GM19193 (cell line): Measurements from ENCODE around the gene CSMD2.

Experiments
- POLR2A ChIP-seq: IDR thresholded peaks from 4 replicates; pipeline ENCODE4 v1.6.1; 2011; ENCODE audit not compliant: insufficient read depth, insufficient read length; ENCODE audit errors: extremely low read depth

The CSMD2 gene

DNA sequence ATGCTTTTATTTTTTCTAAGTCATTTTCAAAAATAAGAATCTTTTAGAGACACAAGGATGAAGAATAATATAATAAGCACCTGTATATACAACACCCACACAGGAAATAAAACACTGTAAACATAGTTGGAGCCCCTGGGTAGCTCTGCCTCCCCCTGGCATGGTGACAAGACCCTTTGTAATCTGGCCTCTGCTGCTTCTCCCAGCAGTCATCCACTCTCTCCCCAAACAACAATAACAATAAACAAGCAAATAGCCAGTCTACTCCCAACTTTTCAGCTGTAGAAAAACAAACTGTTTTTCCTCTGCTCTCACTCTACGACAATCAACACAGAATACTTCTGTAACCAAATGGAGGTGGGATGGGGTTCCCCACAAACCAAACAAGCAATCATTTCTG, 110.1 kb downstream of the CSMD2 start:
- no peak for TF ChIP-seq POLR2A

DNA sequence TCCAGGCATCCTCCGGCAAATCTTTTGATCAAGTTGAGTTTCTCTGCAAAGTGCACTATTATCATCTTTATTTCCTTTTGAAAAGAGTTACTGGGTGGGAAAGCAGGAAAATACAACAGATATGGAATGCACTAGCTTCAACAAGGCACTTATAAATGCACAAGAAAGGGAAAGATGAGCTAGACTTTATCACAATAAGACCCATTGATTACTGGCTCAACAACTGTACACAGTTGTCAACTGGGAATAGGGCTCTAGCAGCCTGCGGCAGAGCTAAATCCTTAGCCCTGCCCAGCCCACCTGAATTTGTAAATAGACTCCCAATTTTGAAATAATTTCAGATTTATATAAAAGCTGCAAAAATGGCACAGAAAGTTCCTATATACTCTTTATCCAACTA, 111.4 kb downstream of the CSMD2 start:
- no peak for TF ChIP-seq POLR2A

DNA sequence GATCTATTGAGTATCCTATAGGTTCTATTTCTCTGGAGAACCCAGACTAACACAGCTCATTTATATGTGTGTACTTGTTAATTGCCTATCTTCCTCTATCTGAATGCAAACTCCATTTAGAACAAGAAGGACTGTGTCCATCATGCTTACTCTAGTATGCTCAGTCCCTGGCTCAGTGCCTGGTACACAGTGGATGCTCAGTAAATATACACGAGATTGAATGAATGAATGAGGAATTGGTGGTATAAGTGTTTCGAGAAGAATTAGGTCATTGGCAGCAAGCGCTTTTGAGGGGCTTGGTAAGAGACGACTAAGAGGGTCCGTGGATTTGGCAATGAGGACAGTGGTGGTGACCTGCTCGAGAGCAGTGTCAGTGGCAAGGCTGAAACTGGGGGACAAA, 112.5 kb downstream of the CSMD2 start:
- TF ChIP-seq POLR2A: no peak

DNA sequence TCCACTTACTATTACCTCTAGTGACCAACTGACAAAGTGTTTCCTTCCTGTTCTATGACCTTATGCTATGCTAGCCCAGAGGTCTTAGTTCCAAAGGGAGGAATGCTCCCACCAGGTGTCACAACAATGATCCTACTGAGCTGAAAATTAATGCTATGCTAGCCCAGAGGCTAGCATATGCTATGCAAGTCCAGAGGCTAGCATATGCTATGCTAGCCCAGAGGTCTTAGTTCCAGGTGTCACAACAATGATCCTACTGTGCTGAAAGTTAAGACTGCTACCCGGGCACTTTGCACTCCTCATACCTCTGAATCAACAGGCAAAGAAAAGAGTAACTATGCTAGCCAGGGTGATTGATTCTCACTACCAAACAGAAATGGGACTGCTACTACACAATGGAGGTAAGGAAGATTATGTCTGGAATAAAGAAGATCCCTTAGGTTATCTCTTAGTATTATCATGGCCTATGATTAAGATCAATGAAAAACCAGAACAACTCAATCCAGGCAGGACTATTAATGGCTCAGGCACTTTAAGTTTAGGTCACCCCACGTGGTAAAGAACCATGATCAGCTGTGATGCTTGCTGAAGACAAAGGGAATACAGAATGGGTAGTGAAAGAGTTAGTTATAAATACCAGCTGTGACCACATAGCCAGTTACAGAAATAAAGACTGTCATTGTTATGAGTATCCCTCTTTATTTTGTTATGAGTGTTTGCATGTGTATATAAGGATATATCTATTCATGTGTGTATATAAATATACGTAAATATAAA, 114.1 kb downstream of the CSMD2 start:
- no peak for TF ChIP-seq POLR2A

DNA sequence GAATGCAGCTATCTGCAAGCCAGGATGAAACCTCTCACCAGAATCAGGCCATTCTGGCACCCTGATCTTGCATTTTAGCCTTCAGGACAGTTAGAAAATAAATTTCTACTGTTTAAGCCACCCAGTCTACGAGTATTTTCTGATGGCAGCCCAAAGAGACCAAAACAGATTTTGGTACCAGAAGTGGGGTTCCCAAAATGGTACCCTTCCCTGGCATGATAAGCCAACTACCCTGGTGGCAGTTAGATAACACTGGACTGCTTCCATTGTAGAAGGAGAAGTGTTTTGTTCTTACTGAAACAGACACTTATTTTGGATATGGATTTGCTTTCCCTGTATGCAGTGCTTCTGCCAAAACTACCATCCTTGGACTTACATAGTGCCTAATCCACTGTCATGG, 115.0 kb downstream of the CSMD2 start:
- no peak for TF ChIP-seq POLR2A

DNA sequence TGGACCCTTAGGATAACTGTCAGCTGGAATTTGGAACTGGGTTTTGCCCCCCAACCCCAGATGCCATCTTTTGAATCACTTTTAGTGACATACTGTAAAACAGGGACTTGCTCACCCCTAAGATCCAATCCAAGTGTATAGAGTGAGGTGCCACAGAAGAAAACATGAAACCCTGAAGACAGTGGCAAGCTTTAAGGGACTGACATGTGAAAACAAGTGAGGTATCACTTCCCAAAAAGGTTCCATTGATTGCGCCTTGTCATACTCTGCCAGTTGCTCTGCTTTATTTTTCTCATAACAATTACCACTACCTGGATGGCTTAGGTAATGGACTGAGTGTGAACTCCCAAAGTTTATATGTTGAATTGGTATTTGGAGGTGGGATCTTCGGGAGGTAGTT, 115.6 kb downstream of the CSMD2 start:
- TF ChIP-seq POLR2A: no peak

DNA sequence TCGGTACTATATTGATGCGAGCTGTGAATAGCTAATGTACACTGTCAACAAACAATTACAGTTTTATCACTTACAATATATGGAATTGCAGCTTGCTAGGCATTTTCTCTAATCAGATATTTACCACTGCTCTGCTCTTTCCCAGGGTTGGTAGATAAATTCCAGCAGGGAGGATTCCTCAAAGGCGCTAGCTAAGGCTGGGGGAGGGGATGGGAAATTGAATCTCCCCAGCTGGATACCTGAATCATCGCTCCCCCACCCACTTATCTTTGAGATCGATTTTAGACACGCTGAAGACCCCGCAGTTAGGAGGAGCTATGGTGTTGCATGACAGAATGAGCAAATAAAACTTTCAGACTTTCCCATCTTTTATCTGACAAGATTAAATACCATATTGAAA, 127.2 kb downstream of the CSMD2 start:
- TF ChIP-seq POLR2A: no peak

DNA sequence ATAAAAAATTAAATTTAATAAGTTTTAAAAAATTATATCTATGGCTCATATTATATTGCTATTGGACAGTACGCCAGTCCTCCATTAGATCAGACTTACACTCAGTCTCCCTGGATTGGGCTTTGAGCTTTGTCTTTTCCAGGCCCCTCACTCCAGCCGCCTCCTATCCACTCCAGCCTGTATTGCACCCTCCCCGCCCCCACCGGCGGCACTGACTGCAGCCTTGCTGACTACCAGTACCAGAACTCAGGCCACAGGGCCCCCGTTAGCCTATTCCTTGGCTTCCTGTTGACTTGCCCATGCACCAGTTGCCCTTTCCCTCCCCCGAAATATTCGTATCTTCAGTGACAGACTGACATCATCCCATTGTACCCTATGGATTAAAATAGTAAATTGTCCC, 127.9 kb downstream of the CSMD2 start:
- TF ChIP-seq POLR2A: no peak

DNA sequence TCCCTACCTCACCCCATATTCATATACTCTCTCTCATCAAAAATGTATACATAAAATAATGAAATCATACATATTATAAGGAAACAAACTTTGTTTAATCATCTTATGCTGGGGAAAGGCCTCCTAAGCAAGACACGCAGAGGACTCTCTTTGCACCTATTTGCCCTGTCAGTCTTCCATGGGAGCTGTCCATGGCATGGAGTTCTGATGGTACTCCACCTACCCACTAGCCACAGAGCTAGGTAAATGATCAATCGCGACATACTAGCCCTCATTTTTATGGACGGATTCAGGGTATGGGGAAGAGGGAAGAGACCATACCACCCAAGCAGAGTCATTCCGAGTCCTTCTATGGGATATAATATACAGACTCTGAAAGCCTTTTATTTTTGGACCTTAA, 131.0 kb downstream of the CSMD2 start:
- no peak for TF ChIP-seq POLR2A

DNA sequence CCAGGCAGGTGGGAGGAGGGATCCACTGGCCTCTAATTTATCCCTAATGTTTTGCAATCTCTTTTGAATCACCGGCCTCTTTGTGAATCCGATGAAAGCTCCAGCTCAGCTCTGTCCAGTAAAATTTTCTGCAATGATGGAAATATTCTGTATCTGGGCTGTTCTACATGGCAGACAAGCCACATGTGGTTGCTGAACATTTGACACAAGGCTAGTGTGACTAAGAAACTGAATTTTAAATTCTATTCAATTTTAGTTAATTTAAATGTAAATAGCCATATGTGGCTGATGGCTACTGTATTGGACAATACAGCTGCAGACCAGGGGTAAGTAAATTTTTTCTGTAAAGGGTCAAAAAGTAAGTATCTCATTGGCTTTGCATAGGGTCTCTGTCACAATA, 135.1 kb downstream of the CSMD2 start:
- no peak for TF ChIP-seq POLR2A

DNA sequence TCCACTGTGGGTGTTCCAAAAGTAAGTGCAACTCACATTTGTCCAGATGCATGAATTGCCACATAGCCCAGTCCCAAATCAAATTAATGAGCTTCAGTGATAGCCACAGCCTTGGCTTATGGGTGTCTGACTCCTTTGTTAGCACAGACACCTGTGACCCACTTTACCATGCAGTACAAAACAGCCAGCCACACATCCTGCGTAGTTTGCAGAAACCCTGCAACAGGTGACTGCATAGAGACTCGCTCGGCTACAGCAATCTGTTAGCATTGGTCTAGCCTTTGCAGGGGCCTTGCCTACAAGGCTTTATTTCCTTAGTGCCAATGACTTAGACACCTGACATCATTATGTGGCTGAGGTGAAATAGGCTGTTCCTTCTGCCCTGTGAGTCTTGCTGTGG, 135.5 kb downstream of the CSMD2 start:
- TF ChIP-seq POLR2A: no peak

DNA sequence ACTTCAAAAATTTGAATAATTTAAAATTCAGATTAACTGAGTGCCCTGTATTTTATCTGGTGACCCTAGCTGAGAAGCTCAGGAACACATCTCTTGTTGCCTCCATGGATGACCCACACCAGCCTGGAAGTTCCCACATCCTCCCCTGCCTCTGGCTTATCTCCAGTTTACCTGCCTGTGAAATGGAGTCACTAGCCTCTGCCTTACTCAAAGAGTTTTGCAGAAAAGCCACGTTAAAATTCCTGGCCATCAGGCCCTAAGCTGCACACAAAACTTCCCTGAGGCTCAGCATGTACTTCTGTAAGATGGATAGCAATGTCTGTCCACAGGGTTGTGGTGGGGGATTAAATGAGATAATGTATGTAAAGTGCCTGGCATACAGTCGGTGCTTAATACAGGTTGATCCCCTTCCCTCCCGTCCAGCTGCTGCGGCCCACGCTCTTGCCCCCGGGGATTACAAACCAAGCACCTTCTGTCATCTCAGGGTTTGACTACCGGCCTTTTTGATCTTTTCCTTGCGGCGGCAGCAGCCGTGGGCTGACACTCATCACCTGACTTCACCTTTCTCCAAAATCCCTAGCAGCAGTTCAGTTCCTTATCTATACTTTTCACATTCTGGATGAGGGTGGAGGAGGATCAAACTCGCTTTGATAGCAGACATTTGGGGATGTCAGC, 136.5 kb downstream of the CSMD2 start:
- TF ChIP-seq POLR2A: no peak

DNA sequence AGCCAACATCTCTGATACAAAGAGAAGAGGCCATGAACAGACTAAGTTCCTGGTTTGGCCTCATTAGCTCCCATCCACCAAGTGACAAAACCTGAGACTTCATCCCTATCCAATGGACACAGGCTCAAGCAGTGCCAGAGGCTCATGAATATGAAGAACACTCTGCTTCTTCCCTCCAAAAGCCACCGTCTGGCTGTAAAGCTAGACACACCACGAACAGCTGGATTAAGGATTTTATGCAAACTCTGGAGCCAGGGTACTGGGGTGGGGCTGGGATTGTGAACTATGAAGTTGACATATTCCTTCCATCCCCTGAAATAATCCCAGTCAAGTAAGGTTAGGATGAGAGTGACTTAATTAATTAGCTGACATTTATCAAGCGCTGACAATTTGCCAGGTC, 139.4 kb downstream of the CSMD2 start:
- TF ChIP-seq POLR2A: no peak

DNA sequence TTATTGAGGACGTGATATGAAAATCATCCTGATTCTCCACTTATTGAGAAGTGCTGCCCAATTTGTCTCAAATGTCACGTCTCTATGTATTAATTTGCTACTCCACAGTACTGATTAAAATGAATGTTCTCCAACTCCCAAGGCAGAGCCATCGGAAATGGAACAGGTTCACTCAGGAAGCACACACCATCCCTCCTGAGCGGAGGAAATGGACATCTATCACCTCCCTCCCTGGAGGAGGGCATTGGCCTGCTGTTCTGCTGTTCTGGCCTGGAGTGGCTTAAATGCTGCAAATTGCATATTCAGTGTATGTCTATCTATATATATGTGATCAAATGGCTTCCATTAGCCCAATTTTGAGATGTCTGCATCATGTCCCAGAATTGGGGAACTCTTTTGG, 140.5 kb downstream of the CSMD2 start:
- no peak for TF ChIP-seq POLR2A

DNA sequence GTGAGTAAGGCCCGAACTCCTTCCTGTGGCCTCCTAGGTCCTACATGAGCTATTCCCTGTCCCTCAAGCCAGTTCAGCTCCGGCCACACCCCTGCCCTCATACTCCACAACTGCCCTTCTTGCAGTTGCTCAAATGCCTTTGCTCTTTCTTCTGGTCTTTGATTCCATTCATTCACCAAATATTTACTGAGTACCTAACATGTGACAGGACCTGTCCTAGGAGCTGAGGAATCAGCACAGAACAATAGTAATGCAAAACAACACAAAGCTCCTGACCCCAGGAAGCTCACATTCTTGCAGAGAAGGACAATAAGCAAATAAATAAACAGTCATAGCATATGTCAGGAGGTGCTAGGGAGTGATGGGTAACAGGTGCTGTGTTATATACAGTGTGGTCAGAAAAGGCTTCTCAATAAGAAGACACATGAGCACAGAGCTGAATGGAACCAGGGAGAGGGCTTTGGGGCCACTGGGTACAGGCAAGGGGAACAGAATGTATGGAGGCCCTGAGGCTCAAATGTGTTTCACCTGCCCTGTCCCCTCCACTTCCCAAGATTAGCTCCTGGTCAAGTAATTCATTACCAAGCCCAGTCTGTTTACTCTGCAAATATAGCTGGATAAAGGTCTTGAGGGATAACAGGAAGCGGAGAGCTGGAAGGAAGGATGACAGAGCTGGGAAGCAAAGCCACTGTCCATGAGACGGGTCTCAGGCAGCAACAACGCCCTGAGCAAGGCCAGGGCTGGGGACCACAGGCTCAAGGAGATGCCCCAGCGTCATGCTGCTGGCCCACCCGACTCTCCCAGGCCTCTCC, 145.1 kb downstream of the CSMD2 start:
- no peak for TF ChIP-seq POLR2A

DNA sequence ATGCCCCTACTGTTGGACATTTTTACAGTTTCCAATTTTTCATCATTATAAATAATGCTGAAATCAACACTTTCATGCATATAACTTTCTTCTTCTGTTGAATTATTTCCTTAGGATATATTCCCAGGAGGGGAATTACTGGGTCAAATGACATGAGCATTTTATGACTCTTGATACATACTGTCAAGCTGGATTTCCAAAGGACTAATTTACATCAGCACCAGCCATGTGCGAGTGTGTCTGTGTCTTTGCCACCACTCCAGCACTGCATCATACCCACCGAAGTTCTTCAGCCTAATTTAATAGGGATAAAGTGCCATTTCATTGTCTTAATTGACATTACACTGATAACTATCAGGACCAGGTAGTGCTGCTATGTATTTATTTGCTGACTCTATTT, 146.7 kb downstream of the CSMD2 start:
- TF ChIP-seq POLR2A: no peak
